HEK293 (cell line): ENCODE measurements around the gene POLR3GL.

ENCODE experiments used
- CTCF ChIA-PET: fragments of 350-600 bp; formaldehyde crosslinking; extraction: SDS; loops from one replicate; lab custom pipeline; 2021; ENCODE audit warnings: antibody characterized with exemption; lab: Yijun Ruan, JAX
- POLR2A ChIA-PET: fragments of 300-600 bp; formaldehyde crosslinking; extraction: SDS; loops from one replicate; lab custom pipeline; 2020; ENCODE audit warnings: antibody characterized with exemption, inconsistent platforms; lab: Yijun Ruan, JAX
- H3K27ac ChIP-seq: fragments of 200-500 bp; sonication (Bioruptor generic); 2 replicates; pipeline ENCODE4 v1.5.1; 2014; ENCODE audit warnings: low read depth, low read length, control low read depth, inconsistent platforms; ENCODE audit errors: extremely low read depth
- H3K36me3 ChIP-seq, 2 experiments: fragments of 200-500 bp in 1 of 2; sonication (Bioruptor generic) in 1 of 2; 1 replicate in 1 of 2; 2 replicates in 1 of 2; pipeline ENCODE4 v1.5.1; 2014 to 2017; ENCODE audit warnings: inconsistent platforms in 2 of 2, low read length in 2 of 2; ENCODE audit not compliant: control insufficient read depth in 2 of 2, insufficient read depth in 1 of 2
- H3K4me1 ChIP-seq: fragments of 200-500 bp; sonication (Bioruptor generic); 2 replicates; pipeline ENCODE4 v1.5.1; 2014; ENCODE audit warnings: mild to moderate bottlenecking, low read length, inconsistent platforms; ENCODE audit not compliant: control insufficient read depth, insufficient read depth
- H3K4me3 ChIP-seq: 2 replicates; pipeline ENCODE4 v1.5.1; 2011; ENCODE audit warnings: low read depth, mild to moderate bottlenecking, control low read depth, low read length, moderate library complexity
- H3K9me3 ChIP-seq: fragments of 200-500 bp; sonication (Bioruptor generic); 2 replicates; pipeline ENCODE4 v1.5.1; 2014; ENCODE audit warnings: low read depth, low read length, inconsistent platforms; ENCODE audit not compliant: control insufficient read depth, insufficient read depth
- GLIS1 ChIP-seq: fragments of 450-650 bp; formaldehyde crosslinking; IDR thresholded peaks from 2 replicates; pipeline ENCODE4 v1.5.1; 2016; ENCODE audit warnings: missing biosample characterization, missing genetic modification characterization
- KLF9 ChIP-seq: fragments of 450-650 bp; formaldehyde crosslinking; IDR thresholded peaks from 2 replicates; pipeline ENCODE4 v1.5.1; 2016; ENCODE audit warnings: missing biosample characterization, missing genetic modification characterization, low read depth
- SCRT2 ChIP-seq: fragments of 450-650 bp; formaldehyde crosslinking; IDR thresholded peaks from 2 replicates; pipeline ENCODE4 v1.5.1; 2016; ENCODE audit warnings: missing biosample characterization, missing genetic modification characterization
- SETDB1 ChIP-seq: IDR thresholded peaks from one replicate; pipeline ENCODE4 v1.6.1; 2017; ENCODE audit warnings: mild to moderate bottlenecking, low read length, moderate library complexity, mixed read lengths; ENCODE audit not compliant: insufficient read length
- TRIM28 ChIP-seq: IDR thresholded peaks from 2 replicates; pipeline ENCODE4 v1.6.1; 2011; ENCODE audit warnings: low read length, control low read depth, borderline replicate concordance
- YY1 ChIP-seq: fragments of 450-650 bp; formaldehyde crosslinking; IDR thresholded peaks from 2 replicates; pipeline ENCODE4 v1.5.1; 2018; ENCODE audit warnings: missing biosample characterization, missing genetic modification characterization
- ZBTB7A ChIP-seq: fragments of 450-650 bp; formaldehyde crosslinking; IDR thresholded peaks from 2 replicates; pipeline ENCODE4 v1.5.1; 2016; ENCODE audit warnings: low read depth, missing biosample characterization, missing genetic modification characterization
- ZBTB8A ChIP-seq: fragments of 450-650 bp; formaldehyde crosslinking; IDR thresholded peaks from 2 replicates; pipeline ENCODE4 v1.5.1; 2016; ENCODE audit warnings: missing biosample characterization, missing genetic modification characterization
- ZFP3 ChIP-seq: fragments of 450-650 bp; formaldehyde crosslinking; IDR thresholded peaks from 2 replicates; pipeline ENCODE4 v1.5.1; 2016; ENCODE audit warnings: low read depth, missing biosample characterization, missing genetic modification characterization
- ZIC2 ChIP-seq: fragments of 450-650 bp; formaldehyde crosslinking; IDR thresholded peaks from 2 replicates; pipeline ENCODE4 v1.5.1; 2016; ENCODE audit warnings: missing biosample characterization, missing genetic modification characterization
- ZNF157 ChIP-seq: fragments of 450-650 bp; formaldehyde crosslinking; IDR thresholded peaks from 2 replicates; pipeline ENCODE4 v1.5.1; 2016; ENCODE audit warnings: missing biosample characterization, missing genetic modification characterization
- ZNF302 ChIP-seq: fragments of 450-650 bp; formaldehyde crosslinking; IDR thresholded peaks from 2 replicates; pipeline ENCODE4 v1.5.1; 2016; ENCODE audit warnings: missing biosample characterization, missing genetic modification characterization, low read depth
- ZNF37A ChIP-seq: fragments of 450-650 bp; IDR thresholded peaks from 2 replicates; pipeline ENCODE4 v1.5.1; 2018; ENCODE audit warnings: missing biosample characterization, missing genetic modification characterization
- ZNF510 ChIP-seq: fragments of 450-650 bp; formaldehyde crosslinking; IDR thresholded peaks from 2 replicates; pipeline ENCODE4 v1.5.1; 2018; ENCODE audit warnings: mild to moderate bottlenecking, missing genetic modification characterization, missing biosample characterization; ENCODE audit not compliant: insufficient replicate concordance
- ZNF621 ChIP-seq: fragments of 450-650 bp; formaldehyde crosslinking; IDR thresholded peaks from 2 replicates; pipeline ENCODE4 v1.5.1; 2017; ENCODE audit warnings: missing biosample characterization, missing genetic modification characterization
- ZNF660 ChIP-seq: fragments of 450-650 bp; IDR thresholded peaks from 2 replicates; pipeline ENCODE4 v1.5.1; 2018; ENCODE audit warnings: missing biosample characterization, mild to moderate bottlenecking, missing genetic modification characterization
- ZNF792 ChIP-seq: fragments of 450-650 bp; formaldehyde crosslinking; IDR thresholded peaks from 2 replicates; pipeline ENCODE4 v1.5.1; 2016; ENCODE audit warnings: missing biosample characterization, missing genetic modification characterization
- TF ChIP-seq, protein P1 (sequence below): fragments of 450-650 bp; formaldehyde crosslinking; IDR thresholded peaks from 2 replicates; pipeline ENCODE4 v1.5.1; 2017; ENCODE audit warnings: missing biosample characterization, missing genetic modification characterization
- TF ChIP-seq, protein P2 (sequence below): fragments of 450-650 bp; formaldehyde crosslinking; IDR thresholded peaks from 2 replicates; pipeline ENCODE4 v1.5.1; 2017; ENCODE audit warnings: missing biosample characterization, missing genetic modification characterization
- TF ChIP-seq, protein P3 (sequence below): fragments of 450-650 bp; formaldehyde crosslinking; IDR thresholded peaks from 2 replicates; pipeline ENCODE4 v1.5.1; 2016; ENCODE audit warnings: missing biosample characterization, missing genetic modification characterization

The POLR3GL gene

DNA sequence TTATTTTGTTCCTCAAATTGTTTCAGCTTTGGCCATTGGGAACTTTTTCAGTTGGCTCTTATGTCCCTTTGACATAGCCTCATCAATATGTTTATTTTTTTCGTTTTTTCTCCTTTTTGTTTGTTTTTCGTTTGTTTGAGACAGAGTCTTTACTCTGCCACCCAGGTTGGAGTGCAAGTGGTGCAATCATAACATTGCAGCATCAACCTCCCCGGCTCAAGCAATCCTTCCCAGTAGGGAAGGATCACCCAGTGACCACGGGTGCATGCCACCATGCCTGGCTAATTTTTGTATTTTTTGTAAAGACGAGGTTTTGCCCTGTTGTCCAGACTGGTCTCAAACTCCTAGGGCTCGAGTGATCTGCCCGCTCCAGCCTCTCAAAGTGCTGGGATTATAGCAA is 8.1 kb downstream of the POLR3GL start:
- Histone ChIP-seq H3K4me3 (no peak overlapping the region), H3K9me3 (no peaks in the 10 kb centered on the region), H3K4me1 (no peaks in the 10 kb centered on the region), H3K36me3 (no peaks in the 10 kb centered on the region), H3K27ac (no peak overlapping the region)
- ChIA-PET POLR2A (interaction anchor here (1.1 kb wide), 1 partner anchor 8 kb away, joined by 6 read pairs; the partner anchor contains the start of genes ANKRD34A and POLR3GL), CTCF (interaction anchor here (0.9 to 1.5 kb wide), 4 partner anchors 34 to 92 kb away, joined by 3 to 7 read pairs (median 4); no protein-coding TSS in a partner anchor)
- TF ChIP-seq KLF9 (tag by site-specific recombination) (no peak), ZIC2 (0 out of 2 replicates have a peak, but pooled peaks have one; percentile 8), GLIS1 (tag by site-specific recombination) (peak; percentile 80)

DNA sequence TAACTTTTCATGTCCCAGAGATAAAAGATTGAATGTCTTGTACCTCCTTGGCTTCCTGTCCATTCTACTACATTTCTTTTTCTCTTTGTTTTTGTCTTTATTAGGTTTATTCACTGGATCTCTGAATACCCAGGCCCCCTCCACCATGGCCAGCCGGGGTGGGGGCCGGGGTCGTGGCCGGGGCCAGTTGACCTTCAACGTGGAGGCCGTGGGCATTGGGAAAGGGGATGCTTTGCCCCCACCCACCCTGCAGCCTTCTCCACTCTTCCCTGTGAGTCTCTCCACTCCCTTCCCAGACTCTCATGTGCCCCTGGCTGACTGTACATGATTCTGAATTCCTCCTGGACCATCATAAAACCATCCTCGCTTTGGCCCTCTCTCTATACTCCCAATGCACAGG is 10.2 kb downstream of the POLR3GL start:
- no peak overlapping the region for H3K27ac ChIP-seq
- H3K4me1 ChIP-seq = peaks cover 6% of the 10 kb centered on the region; the same call in 1 of the 2 replicates
- no peaks in the 10 kb centered on the region for H3K9me3 ChIP-seq
- CTCF ChIA-PET = interaction anchor here (0.8 to 1.2 kb wide), 3 partner anchors 32 to 110 kb away, joined by 4 to 5 read pairs (median 4); no protein-coding TSS in a partner anchor
- H3K4me3 ChIP-seq = no peak overlapping the region
- POLR2A ChIA-PET = no interaction called here
- H3K36me3 ChIP-seq = no peaks in the 10 kb centered on the region
- no peak for TF ChIP-seq ZBTB7A (tag by site-specific recombination)
- TF ChIP-seq ZNF37A (tag by site-specific recombination) = no peak
- TF ChIP-seq SCRT2 = no peak
- no peak for TF ChIP-seq ZBTB8A (tag by site-specific recombination)
- TF ChIP-seq ZNF660 (tag by site-specific recombination) = no peak
- no peak for TF ChIP-seq ZFP3 (tag by site-specific recombination)
- no peak for TF ChIP-seq SETDB1
- TF ChIP-seq, protein P1, sequence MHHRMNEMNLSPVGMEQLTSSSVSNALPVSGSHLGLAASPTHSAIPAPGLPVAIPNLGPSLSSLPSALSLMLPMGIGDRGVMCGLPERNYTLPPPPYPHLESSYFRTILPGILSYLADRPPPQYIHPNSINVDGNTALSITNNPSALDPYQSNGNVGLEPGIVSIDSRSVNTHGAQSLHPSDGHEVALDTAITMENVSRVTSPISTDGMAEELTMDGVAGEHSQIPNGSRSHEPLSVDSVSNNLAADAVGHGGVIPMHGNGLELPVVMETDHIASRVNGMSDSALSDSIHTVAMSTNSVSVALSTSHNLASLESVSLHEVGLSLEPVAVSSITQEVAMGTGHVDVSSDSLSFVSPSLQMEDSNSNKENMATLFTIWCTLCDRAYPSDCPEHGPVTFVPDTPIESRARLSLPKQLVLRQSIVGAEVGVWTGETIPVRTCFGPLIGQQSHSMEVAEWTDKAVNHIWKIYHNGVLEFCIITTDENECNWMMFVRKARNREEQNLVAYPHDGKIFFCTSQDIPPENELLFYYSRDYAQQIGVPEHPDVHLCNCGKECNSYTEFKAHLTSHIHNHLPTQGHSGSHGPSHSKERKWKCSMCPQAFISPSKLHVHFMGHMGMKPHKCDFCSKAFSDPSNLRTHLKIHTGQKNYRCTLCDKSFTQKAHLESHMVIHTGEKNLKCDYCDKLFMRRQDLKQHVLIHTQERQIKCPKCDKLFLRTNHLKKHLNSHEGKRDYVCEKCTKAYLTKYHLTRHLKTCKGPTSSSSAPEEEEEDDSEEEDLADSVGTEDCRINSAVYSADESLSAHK = no peak
- TF ChIP-seq ZNF621 (tag by site-specific recombination) = no peak
- no peak for TF ChIP-seq YY1
- TF ChIP-seq, protein P2, sequence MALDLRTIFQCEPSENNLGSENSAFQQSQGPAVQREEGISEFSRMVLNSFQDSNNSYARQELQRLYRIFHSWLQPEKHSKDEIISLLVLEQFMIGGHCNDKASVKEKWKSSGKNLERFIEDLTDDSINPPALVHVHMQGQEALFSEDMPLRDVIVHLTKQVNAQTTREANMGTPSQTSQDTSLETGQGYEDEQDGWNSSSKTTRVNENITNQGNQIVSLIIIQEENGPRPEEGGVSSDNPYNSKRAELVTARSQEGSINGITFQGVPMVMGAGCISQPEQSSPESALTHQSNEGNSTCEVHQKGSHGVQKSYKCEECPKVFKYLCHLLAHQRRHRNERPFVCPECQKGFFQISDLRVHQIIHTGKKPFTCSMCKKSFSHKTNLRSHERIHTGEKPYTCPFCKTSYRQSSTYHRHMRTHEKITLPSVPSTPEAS (tag by site-specific recombination) = no peak
- no peak for TF ChIP-seq ZNF510 (tag by site-specific recombination)
- no peak for TF ChIP-seq ZNF792 (tag by site-specific recombination)
- TF ChIP-seq, protein P3, sequence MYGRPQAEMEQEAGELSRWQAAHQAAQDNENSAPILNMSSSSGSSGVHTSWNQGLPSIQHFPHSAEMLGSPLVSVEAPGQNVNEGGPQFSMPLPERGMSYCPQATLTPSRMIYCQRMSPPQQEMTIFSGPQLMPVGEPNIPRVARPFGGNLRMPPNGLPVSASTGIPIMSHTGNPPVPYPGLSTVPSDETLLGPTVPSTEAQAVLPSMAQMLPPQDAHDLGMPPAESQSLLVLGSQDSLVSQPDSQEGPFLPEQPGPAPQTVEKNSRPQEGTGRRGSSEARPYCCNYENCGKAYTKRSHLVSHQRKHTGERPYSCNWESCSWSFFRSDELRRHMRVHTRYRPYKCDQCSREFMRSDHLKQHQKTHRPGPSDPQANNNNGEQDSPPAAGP (tag by site-specific recombination) = no peak
- no peak for TF ChIP-seq ZNF157
- TF ChIP-seq ZNF302 = no peak
- no peak for TF ChIP-seq TRIM28
